IgD-negative memory B cell (primary cell): Measurements from ENCODE around the gene GAP43. TPM values are rescaled to one million over a fixed set of nuclear protein-coding genes. Genes with fewer than 3 reads are reported as not detected.

Source experiments
- H3K27ac Mint-ChIP-seq, 3 donors: one replicate each; pipeline ENCODE4 v1.8.0; 2020 to 2022; ENCODE audit warnings: mild to moderate bottlenecking in 3 of 3, mixed read lengths in 3 of 3, moderate library complexity in 1 of 3
- H3K27me3 Mint-ChIP-seq: one replicate; pipeline ENCODE4 v1.8.0; 2021; ENCODE audit warnings: mixed read lengths
- H3K36me3 Mint-ChIP-seq: one replicate; pipeline ENCODE4 v1.8.0; 2020; ENCODE audit warnings: mild to moderate bottlenecking, mixed read lengths
- H3K4me1 Mint-ChIP-seq, 3 donors: one replicate each; pipeline ENCODE4 v1.8.0; 2020 to 2022; ENCODE audit warnings: mixed read lengths in 3 of 3, mild to moderate bottlenecking in 1 of 3
- H3K4me3 Mint-ChIP-seq, 4 donors: one replicate each; pipeline ENCODE4 v1.8.0; 2020 to 2022; ENCODE audit warnings: mild to moderate bottlenecking in 4 of 4, mixed read lengths in 4 of 4, moderate library complexity in 3 of 4
- H3K9me3 Mint-ChIP-seq, 3 donors: one replicate each; pipeline ENCODE4 v1.8.0; 2020 to 2021; ENCODE audit warnings: mixed read lengths in 3 of 3, mild to moderate bottlenecking in 1 of 3
- polyA plus RNA-seq: library from polyadenylated mRNA; unstranded; fragments of 300-500 nt; fragmentation: Illumina TruSeq; gene quantifications from one replicate; pipeline ENCODE4 v1.2.3, GENCODE V29; 2021

GAP43 gene
- polyA plus RNA-seq, 1 donor from 2014 or later, result not detected

DNA sequence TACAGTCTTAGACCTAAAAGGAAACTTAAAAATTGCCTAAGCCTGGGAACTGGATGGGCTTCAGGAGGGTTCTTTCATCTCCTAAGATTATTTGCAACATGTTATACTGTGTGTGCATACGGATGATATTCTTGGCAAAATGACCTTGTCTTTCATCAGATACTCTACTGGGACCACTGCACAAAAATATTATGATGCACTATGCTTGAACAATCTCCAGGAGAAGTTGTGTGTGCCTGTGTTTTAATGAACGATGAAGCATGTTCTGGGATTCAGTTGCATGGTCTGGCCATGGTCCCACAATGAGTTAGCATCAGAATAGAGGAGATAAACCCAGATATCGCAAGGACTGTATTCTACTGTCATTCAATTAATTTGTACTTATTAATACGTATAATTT lies 68.7 kb downstream of the GAP43 start:
- Mint-ChIP-seq H3K27me3 (no peaks in the 10 kb centered on the region), H3K4me3 (no peak overlapping the region), H3K36me3 (no peaks in the 10 kb centered on the region), H3K4me1 (peaks cover 0 to 4% (median 1%) of the 10 kb centered on the region in 3 donors), H3K9me3 (no peaks in the 10 kb centered on the region), H3K27ac (no peak overlapping the region)

DNA sequence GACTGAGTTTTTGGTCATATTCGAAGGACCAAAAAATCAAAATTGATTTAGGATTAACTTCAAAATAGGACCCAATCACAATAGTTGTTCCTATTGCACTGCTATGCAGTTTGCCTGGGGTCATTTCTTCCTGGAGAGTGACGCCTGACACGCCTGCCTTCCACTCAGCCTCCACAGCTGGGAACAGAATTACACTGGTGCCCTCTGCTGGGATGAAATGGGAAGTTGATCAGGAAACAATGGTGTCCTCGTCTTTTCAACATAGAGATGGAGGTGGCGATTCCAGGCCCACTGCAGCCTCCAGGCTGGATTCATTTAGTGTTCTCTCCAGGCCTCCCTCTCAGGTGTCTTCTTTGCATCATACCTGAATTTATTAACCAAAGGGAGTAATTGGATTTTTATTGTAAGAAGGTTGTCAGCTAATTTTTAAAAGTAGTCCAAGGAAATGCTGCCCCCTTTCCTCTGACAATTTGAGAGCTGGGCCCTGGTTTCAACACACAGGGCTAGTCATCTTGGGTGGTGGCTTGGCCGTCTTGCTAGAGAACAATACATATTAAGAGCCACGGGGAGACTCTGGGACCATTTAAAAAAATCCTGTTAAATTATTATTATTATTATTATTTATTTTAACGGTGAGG lies 69.7 kb downstream of the GAP43 start:
- peaks cover 0 to 4% (median 1%) of the 10 kb centered on the region in 3 donors for H3K4me1 Mint-ChIP-seq
- no peak overlapping the region for H3K4me3 Mint-ChIP-seq
- H3K27ac Mint-ChIP-seq, result no peak overlapping the region
- no peaks in the 10 kb centered on the region for H3K27me3 Mint-ChIP-seq
- H3K9me3 Mint-ChIP-seq, result no peaks in the 10 kb centered on the region
- no peaks in the 10 kb centered on the region for H3K36me3 Mint-ChIP-seq

DNA sequence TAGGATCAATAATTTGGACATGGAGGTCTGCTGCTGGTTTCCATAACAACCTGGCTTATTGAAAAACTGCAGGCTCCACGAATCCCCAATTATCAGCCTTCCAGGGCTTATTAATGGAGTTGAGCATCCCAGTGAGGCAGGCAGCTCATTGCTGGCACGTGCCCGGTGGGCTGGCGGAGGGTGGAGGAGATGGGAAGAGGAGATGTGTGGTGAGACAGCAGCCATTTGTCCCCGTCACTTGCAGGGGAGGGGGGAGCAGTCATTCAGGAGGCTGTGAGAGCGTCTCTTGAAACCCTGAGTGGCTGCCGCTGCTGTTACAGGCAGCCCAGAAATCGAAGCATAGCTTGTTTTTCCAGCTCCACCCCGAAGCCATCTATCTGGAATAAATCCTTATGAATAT lies 70.6 kb downstream of the GAP43 start:
- H3K4me1 Mint-ChIP-seq, result peaks cover 0 to 4% (median 1%) of the 10 kb centered on the region in 3 donors
- no peaks in the 10 kb centered on the region for H3K36me3 Mint-ChIP-seq
- no peak overlapping the region for H3K27ac Mint-ChIP-seq
- H3K27me3 Mint-ChIP-seq, result no peaks in the 10 kb centered on the region
- no peak overlapping the region for H3K4me3 Mint-ChIP-seq
- no peaks in the 10 kb centered on the region for H3K9me3 Mint-ChIP-seq

DNA sequence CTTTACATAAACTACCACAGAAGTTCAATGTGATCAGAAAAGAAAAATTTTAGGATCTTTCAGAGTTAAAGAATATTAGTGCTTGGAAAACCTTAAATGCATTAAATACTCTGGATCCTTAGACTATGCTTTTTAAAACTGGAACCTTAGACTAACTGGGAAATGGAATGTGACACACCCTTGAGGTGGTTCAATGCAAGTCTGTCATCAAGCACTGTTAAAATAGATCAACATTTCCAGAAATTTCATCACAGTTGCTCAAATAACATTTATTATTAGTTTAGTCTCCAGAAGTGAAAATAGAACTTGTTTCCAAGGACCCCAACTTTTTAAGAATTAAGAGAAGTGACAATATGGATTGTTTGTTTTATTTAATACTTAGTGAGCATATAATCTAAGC lies 71.8 kb downstream of the GAP43 start:
- H3K4me3 Mint-ChIP-seq, result no peak overlapping the region
- H3K36me3 Mint-ChIP-seq, result no peaks in the 10 kb centered on the region
- peaks cover 0 to 6% (median 1%) of the 10 kb centered on the region in 3 donors for H3K4me1 Mint-ChIP-seq
- H3K9me3 Mint-ChIP-seq, result no peaks in the 10 kb centered on the region
- H3K27me3 Mint-ChIP-seq, result peaks cover 2% of the 10 kb centered on the region
- H3K27ac Mint-ChIP-seq, result no peak overlapping the region

DNA sequence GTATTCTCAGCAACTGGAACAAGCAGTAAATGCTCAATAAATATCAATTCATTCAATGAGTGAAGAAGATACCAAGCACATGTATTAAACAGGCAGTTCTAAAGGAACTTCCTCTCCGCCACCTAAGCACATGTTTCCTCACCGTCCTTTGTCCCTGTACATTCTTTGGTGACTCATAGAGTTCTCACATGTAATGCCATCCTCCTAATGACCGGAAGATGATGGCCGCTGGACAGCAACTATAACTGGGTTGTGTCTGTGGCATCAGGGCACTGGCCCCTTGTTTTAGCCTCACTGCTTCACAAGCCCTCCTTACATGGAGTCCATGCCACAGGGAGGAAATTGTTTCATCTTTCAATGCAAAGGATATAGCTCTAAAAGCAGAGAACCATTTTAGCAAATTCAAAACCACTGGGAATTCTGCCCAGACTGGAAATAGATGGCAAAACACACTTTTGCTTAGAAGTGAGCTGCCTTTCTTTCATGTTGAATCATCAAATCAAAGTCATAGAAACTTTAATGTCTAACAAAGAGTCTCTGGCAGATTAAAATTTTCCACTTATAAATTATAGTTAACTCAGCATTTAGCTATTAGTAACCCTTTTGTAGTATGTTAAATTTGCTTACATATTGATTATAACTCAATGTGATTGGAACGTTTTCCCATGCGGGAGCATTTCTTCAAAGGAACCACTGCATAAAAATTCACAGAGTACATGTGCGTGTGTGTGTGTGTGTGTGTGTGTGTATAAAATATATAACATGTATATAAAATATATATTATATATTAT lies 74.1 kb downstream of the GAP43 start:
- Mint-ChIP-seq H3K4me1 (peaks cover 0 to 6% (median 0%) of the 10 kb centered on the region in 3 donors), H3K4me3 (no peak overlapping the region), H3K9me3 (no peaks in the 10 kb centered on the region), H3K27ac (no peak overlapping the region), H3K36me3 (no peaks in the 10 kb centered on the region), H3K27me3 (peaks cover 2% of the 10 kb centered on the region)

DNA sequence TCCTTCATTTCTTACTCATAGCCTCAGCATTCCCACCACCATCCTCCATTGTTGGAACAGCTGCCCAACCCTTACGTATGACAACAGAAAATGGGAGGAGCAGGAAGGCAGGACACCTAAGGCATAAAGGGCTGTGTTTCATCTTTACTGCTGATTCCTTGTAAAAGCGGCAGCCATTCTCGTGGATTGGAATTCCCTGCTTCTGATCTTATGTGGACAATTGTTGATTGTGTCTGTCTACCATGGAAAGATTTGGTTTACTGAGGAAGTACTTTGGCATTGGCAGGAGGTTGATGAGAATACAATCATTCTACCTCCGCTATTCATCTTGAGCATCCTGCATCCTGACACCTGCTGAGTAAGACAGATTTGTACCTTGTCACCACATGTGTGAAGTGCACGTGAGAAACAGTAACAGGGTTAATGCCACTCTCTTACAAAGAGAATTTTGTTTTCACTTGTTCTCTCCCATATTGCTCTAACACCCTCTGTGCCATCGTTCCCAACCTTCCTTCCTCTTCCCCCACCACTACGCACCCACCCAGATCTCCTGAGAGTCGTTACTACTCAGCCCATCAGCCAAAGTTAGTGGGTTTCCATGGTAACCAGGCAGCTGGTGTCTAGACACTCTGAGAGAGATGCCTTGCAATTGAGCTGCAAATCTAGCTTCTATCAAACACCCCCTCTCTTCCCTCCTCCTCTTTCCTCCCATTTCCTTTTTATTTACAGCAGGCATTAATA lies 75.7 kb downstream of the GAP43 start:
- no peak overlapping the region for H3K4me3 Mint-ChIP-seq
- peaks cover 2% of the 10 kb centered on the region for H3K27me3 Mint-ChIP-seq
- H3K36me3 Mint-ChIP-seq, result no peaks in the 10 kb centered on the region
- peaks cover 0 to 1% (median 0%) of the 10 kb centered on the region in 3 donors for H3K4me1 Mint-ChIP-seq
- no peaks in the 10 kb centered on the region for H3K9me3 Mint-ChIP-seq
- H3K27ac Mint-ChIP-seq, result no peak overlapping the region

DNA sequence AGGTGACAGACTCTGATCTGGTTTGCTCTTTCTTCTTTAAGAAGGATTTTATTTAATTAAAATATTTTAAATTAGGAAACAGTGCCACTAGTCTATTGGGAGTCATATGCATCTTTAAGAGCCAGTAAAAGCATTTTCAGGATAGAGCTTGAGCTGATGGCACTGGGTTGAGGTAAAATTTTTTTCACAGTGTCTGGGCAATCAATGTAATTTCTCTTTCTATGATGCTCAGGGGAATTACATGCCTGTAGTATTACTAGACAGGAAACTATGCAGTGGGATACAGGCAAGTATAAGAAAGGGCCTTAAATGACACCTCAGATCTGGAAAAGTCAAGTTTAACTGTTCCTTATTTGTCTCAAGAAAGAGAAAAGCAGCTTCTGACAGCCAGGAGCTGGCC lies 76.4 kb downstream of the GAP43 start:
- Mint-ChIP-seq H3K27me3 (peaks cover 2% of the 10 kb centered on the region), H3K4me3 (no peak overlapping the region), H3K4me1 (peaks cover 2 to 4% (median 3%) of the 10 kb centered on the region in 3 donors), H3K36me3 (no peaks in the 10 kb centered on the region), H3K9me3 (no peaks in the 10 kb centered on the region), H3K27ac (no peak overlapping the region)

DNA sequence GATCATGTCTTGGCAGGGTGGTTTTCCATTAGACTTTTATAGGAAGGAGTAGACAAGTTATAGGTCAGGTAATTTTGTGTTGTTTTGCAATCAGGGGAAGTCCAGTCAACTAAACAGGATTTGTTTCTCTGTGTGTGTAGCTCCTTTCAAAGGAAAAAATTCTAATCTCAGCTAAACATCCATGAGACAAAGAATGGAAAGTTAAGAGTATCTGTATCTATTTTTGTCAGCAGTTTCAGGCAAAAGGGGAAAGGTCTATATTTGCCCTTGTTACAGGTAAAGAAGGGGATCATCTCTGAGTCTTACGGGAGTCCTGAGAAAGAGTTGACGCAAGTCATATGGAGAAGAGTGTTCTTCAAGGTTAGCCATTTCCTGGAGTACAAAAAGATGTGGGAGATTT lies 79.3 kb downstream of the GAP43 start:
- Mint-ChIP-seq H3K4me3 (no peak overlapping the region), H3K4me1 (peaks cover 3 to 7% (median 5%) of the 10 kb centered on the region in 3 donors), H3K9me3 (no peaks in the 10 kb centered on the region), H3K36me3 (no peaks in the 10 kb centered on the region), H3K27ac (no peak overlapping the region), H3K27me3 (peaks cover 2% of the 10 kb centered on the region)

DNA sequence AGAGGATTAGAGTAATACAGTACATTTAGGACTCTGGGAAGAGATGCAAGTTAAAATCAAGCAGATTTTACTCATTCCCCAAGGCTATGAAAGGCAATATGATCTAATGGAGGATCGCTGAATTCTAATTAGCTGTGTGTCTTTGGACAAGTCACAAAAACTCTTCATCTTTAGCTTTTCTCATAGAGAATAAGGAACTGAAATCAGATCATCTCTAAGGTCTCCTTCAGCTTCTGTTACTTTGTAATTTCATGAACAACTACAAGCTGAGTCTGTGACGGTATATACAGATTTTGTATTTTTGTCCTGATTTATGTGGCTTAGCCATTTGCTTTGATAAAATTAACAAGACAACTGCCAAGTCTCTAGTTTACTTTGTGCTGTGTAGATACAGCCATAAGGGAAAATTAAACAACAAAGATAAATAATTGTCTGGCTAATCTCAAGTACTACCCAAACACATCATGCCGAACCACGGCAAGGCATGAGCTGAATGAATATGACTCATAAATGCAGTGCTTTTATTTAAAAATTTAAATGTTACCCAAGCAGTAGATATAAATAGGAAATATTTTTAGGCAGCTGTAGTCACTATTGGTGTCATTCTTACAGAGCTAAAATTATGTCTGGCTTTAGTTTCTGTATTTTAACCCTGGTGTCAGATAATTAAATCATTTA lies 81.5 kb downstream of the GAP43 start:
- Mint-ChIP-seq H3K9me3 (no peaks in the 10 kb centered on the region), H3K36me3 (no peaks in the 10 kb centered on the region), H3K27ac (no peak overlapping the region), H3K4me3 (no peak overlapping the region), H3K4me1 (peaks cover 4 to 7% (median 5%) of the 10 kb centered on the region in 3 donors), H3K27me3 (no peaks in the 10 kb centered on the region)

DNA sequence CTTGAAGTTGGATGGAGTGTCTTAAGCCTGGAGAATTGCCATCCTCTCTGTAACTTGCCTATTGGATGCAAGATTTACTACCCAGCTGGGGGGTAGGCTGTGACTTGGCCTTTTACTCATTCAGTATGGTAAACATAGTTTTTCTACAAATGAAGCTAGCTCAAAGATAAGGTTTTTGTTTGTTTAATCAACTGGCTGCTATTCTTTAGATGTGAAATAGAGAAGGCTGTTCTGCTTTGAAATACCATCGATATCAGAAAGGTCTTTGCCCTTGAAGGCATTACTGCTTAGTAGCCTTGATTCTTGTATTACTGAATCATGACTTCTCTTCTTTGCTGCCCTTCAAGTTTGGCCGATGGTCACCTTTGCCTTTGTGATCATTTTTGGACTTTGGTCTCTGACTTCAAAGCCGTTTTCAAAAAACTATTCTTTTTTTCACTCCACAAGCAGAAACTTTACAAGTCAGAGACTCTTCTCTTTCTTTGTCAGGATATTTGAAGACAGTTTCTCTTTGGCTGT lies 83.1 kb downstream of the GAP43 start:
- Mint-ChIP-seq H3K9me3 (no peaks in the 10 kb centered on the region), H3K27me3 (no peaks in the 10 kb centered on the region), H3K27ac (no peak overlapping the region), H3K36me3 (no peaks in the 10 kb centered on the region), H3K4me1 (peaks cover 4 to 7% (median 5%) of the 10 kb centered on the region in 3 donors), H3K4me3 (no peak overlapping the region)

DNA sequence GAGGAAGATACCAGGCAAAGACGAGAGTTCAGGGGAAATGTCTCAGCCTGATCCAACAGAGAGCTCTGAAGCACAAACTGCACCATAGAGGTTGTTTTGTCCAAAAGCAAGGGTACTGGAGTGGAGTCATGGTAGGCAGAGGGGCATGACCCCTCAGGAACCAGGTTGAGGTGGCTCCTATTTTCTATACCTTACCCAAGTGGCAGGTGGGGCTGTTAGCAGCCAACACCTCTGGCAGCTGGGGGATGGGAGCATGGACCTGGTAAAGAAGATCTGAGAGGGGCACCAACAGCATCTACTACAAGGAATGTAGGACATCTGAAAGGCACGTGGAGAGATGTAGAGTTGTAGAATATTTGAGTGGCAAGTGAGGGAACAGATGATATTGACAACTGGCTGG lies 85.2 kb downstream of the GAP43 start:
- H3K9me3 Mint-ChIP-seq, result no peaks in the 10 kb centered on the region
- H3K4me3 Mint-ChIP-seq, result no peak overlapping the region
- no peak overlapping the region for H3K27ac Mint-ChIP-seq
- peaks cover 4 to 7% (median 5%) of the 10 kb centered on the region in 3 donors for H3K4me1 Mint-ChIP-seq
- H3K27me3 Mint-ChIP-seq, result no peaks in the 10 kb centered on the region
- H3K36me3 Mint-ChIP-seq, result no peaks in the 10 kb centered on the region

DNA sequence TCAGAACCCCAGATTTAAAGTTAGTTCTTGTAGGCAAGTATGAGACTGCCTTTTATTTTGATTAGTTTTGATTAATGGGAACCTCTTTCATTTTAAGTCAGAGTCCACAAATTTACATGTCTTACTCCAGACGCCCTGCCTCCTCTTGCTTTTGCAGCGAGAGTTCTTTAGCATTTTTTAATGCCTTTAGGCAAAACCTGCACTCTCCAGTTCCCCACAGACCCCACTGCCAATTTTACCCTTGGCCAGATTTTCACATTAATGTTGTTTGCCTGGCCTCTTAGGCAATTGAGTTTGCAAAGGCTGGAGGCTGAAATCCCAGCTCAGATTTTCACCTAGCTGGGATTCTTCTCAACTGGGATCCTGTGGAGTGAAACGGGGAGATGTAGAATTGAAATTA lies 85.8 kb downstream of the GAP43 start:
- Mint-ChIP-seq H3K4me1 (peaks cover 4 to 7% (median 5%) of the 10 kb centered on the region in 3 donors), H3K4me3 (no peak overlapping the region), H3K27ac (no peak overlapping the region), H3K9me3 (no peaks in the 10 kb centered on the region), H3K36me3 (no peaks in the 10 kb centered on the region), H3K27me3 (no peaks in the 10 kb centered on the region)

DNA sequence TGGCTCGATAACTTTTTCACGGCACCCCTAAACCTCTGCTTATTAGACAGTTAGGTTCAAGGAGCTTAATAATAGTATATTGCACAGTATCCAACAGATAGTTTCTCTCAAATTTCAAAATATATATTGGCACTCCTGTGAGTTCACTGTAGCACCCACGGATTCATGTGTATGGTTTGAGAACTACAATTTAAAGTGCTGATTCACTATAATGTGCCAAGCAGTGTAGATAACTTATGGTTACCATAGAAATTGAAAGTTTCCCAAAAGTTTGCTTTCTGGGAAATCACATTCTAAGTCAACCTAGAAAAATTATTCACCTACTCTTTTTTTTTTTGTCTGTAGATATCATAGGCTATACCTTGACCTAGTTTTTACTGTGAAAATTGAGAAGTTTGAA lies 86.6 kb downstream of the GAP43 start:
- Mint-ChIP-seq H3K27me3 (no peaks in the 10 kb centered on the region), H3K9me3 (no peaks in the 10 kb centered on the region), H3K4me3 (no peak overlapping the region), H3K36me3 (no peaks in the 10 kb centered on the region), H3K27ac (no peak overlapping the region), H3K4me1 (peaks cover under 1 to 2% (median under 1%) of the 10 kb centered on the region in 3 donors)

DNA sequence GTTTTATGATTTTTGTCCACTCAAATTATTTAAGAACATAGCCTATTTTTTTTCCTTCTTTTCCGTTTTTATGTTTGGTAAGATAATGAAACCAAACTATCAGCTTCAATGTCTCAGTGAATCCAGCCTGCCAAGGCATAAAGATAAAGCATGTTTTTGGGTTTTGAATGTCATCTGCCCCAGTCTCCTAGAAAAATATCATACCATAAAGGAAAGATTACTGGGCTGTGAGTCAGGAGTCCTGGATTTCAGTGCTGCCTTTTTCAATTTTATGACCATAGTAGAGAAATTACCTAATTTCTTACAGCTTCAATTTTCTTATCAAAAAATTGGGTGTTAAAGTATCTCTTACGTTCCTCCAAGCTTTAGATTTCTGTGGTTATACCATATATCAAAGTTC lies 87.5 kb downstream of the GAP43 start:
- no peaks in the 10 kb centered on the region for H3K9me3 Mint-ChIP-seq
- no peak overlapping the region for H3K27ac Mint-ChIP-seq
- H3K27me3 Mint-ChIP-seq, result peaks cover 1% of the 10 kb centered on the region
- no peak overlapping the region for H3K4me3 Mint-ChIP-seq
- no peaks in the 10 kb centered on the region for H3K36me3 Mint-ChIP-seq
- H3K4me1 Mint-ChIP-seq, result peaks cover 0 to 2% (median 0%) of the 10 kb centered on the region in 3 donors

DNA sequence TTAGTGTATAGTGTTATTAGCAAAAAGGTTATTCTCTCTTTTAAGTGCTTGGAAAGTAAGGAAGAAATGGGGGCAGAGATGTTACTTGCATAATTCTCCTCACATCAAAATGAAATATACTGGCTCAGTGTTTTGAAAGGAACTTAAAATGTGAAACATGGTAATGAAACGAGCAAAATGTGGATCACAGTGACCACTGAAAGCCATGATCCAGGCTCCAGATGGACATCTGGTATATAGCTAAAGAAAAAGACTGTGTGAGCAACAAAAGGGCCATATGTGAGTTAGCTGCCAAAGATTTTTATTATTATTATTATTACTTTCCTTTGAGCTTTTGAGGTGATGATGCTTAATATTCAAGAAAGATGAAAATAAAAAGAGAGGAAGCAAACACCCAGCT lies 89.6 kb downstream of the GAP43 start:
- H3K36me3 Mint-ChIP-seq, result no peaks in the 10 kb centered on the region
- no peak overlapping the region for H3K27ac Mint-ChIP-seq
- no peaks in the 10 kb centered on the region for H3K9me3 Mint-ChIP-seq
- peaks cover 1% of the 10 kb centered on the region for H3K27me3 Mint-ChIP-seq
- peaks cover 0 to 2% (median 0%) of the 10 kb centered on the region in 3 donors for H3K4me1 Mint-ChIP-seq
- H3K4me3 Mint-ChIP-seq, result no peak overlapping the region
